HepG2 (cell line): Measurements from ENCODE around the gene NAMPT. TPM values are rescaled to one million over a fixed set of nuclear protein-coding genes. Genes with fewer than 3 reads are reported as not detected.

Experiments
- CBX2 ChIP-seq, 2 experiments: fragments of 200-600 bp in 1 of 2; sonication (generic); formaldehyde crosslinking in 1 of 2; IDR thresholded peaks; 2 replicates each; pipeline versions ENCODE4 v1.7.0 to v1.8.1; 2018 to 2022; ENCODE audit warnings: low read depth in 2 of 2, low read length in 1 of 2, mild to moderate bottlenecking in 1 of 2, missing genetic modification reagents in 1 of 2
- HNRNPLL ChIP-seq: fragments of 200-400 bp; formaldehyde crosslinking; IDR thresholded peaks from 2 replicates; pipeline ENCODE4 v1.6.1; 2017; ENCODE audit warnings: mild to moderate bottlenecking, low read depth, low read length; ENCODE audit not compliant: poor library complexity, severe bottlenecking
- NR2F6 ChIP-seq, 2 experiments: IDR thresholded peaks; 2 replicates each; pipeline ENCODE4 v1.6.1; 2016; ENCODE audit warnings: antibody characterized with exemption in 1 of 2, mild to moderate bottlenecking in 1 of 2
- POLR2AphosphoS2 ChIP-seq: IDR thresholded peaks from 2 replicates; pipeline ENCODE4 v1.6.1; 2011; ENCODE audit warnings: low read depth, low read length, improper control_type of control experiment
- PRDM15 ChIP-seq: sonication (generic); formaldehyde crosslinking; IDR thresholded peaks from 2 replicates; pipeline ENCODE4 v1.4.0; 2020; ENCODE audit warnings: missing genetic modification reagents
- RNF219 ChIP-seq: sonication (generic); formaldehyde crosslinking; IDR thresholded peaks from 2 replicates; pipeline ENCODE4 v1.5.0; 2020; ENCODE audit warnings: mild to moderate bottlenecking, missing genetic modification reagents
- RXRB ChIP-seq: IDR thresholded peaks from 2 replicates; pipeline ENCODE4 v1.6.1; 2016; ENCODE audit warnings: borderline replicate concordance, missing genetic modification reagents, missing compliant biosample characterization
- ZFP90 ChIP-seq: sonication (generic); formaldehyde crosslinking; IDR thresholded peaks from 2 replicates; pipeline ENCODE4 v1.8.0; 2022; ENCODE audit warnings: missing genetic modification reagents, mild to moderate bottlenecking, inconsistent platforms, borderline replicate concordance
- ZFX ChIP-seq: sonication (generic); formaldehyde crosslinking; IDR thresholded peaks from 2 replicates; pipeline ENCODE4 v1.4.0; 2020; ENCODE audit warnings: mild to moderate bottlenecking, low read depth, missing genetic modification reagents, moderate library complexity
- ZNF230 ChIP-seq: sonication (generic); formaldehyde crosslinking; IDR thresholded peaks from 2 replicates; pipeline ENCODE4 v1.4.0; 2020; ENCODE audit warnings: mild to moderate bottlenecking, missing genetic modification reagents
- ZNF431 ChIP-seq: sonication (generic); formaldehyde crosslinking; IDR thresholded peaks from 2 replicates; pipeline ENCODE4 v1.9.0; 2022; ENCODE audit warnings: missing genetic modification reagents, low read depth, mild to moderate bottlenecking, borderline replicate concordance
- ZNF451 ChIP-seq: sonication (generic); formaldehyde crosslinking; IDR thresholded peaks from 2 replicates; pipeline ENCODE4 v1.5.0; 2020; ENCODE audit warnings: mild to moderate bottlenecking, missing genetic modification reagents
- ZNF563 ChIP-seq: sonication (generic); formaldehyde crosslinking; IDR thresholded peaks from 2 replicates; pipeline ENCODE4 v1.8.0; 2022; ENCODE audit warnings: mild to moderate bottlenecking, moderate library complexity, missing genetic modification reagents
- ZNF607 ChIP-seq: sonication (generic); formaldehyde crosslinking; IDR thresholded peaks from 2 replicates; pipeline ENCODE4 v1.5.1; 2020; ENCODE audit warnings: missing genetic modification reagents, mild to moderate bottlenecking, borderline replicate concordance
- ZNF761 ChIP-seq: sonication (generic); formaldehyde crosslinking; conservative IDR thresholded peaks from 2 replicates; pipeline ENCODE4 v1.4.0; 2020; ENCODE audit warnings: mild to moderate bottlenecking, missing genetic modification reagents
- ZNF790 ChIP-seq: sonication (generic); formaldehyde crosslinking; IDR thresholded peaks from 2 replicates; pipeline ENCODE4 v1.8.0; 2022; ENCODE audit warnings: missing genetic modification reagents, mild to moderate bottlenecking, borderline replicate concordance
- ZSCAN25 ChIP-seq: sonication (generic); formaldehyde crosslinking; IDR thresholded peaks from 2 replicates; pipeline ENCODE4 v1.8.0; 2022; ENCODE audit warnings: mild to moderate bottlenecking, missing genetic modification reagents
- ZSCAN30 ChIP-seq: sonication (generic); formaldehyde crosslinking; IDR thresholded peaks from 2 replicates; pipeline ENCODE4 v1.5.0; 2020; ENCODE audit warnings: mild to moderate bottlenecking, missing genetic modification reagents
- polyA plus RNA-seq, 8 experiments: library from polyadenylated mRNA; depleted of rRNA in 3 of 8; stranded (reverse) in 7 of 8; unstranded in 1 of 8; fragments of >200 nt; fragmentation: Illumina TruSeq in 4 of 8; extraction: Trizol in 4 of 8; gene quantifications; 2 replicates each; pipeline versions ENCODE4 v1.2.1 to v1.2.3, GENCODE V29; 2011 to 2016; ENCODE audit warnings: low read depth in 4 of 8, missing spikeins in 1 of 8, mixed read lengths in 1 of 8; ENCODE audit not compliant: insufficient read depth in 1 of 8
- total RNA-seq, 5 experiments: library from RNA; depleted of rRNA; stranded (reverse); fragments of >200 nt; fragmentation: Illumina TruSeq; extraction: Trizol; gene quantifications; 2 replicates each; pipeline ENCODE4 v1.2.3, GENCODE V29; 2016; ENCODE audit warnings: low read depth in 1 of 5
- TF ChIP-seq, protein P1 (sequence below): sonication (generic); formaldehyde crosslinking; IDR thresholded peaks from 2 replicates; pipeline ENCODE4 v1.5.0; 2020; ENCODE audit warnings: missing genetic modification reagents
- TF ChIP-seq, protein P2 (sequence below): sonication (generic); formaldehyde crosslinking; IDR thresholded peaks from 2 replicates; pipeline ENCODE4 v1.9.0; 2021; ENCODE audit warnings: missing genetic modification reagents, mild to moderate bottlenecking, borderline replicate concordance
- TF ChIP-seq, protein P3 (sequence below): sonication (generic); formaldehyde crosslinking; IDR thresholded peaks from 2 replicates; pipeline ENCODE4 v1.8.1; 2023; ENCODE audit warnings: mild to moderate bottlenecking, moderate library complexity, missing genetic modification reagents

NAMPT gene
- total and polyA plus RNA-seq, 2 of the 13 experiments (the other 11 are each of a cell fraction or from before 2014, with no cell fraction given) = 15.8 to 67.7 TPM

DNA sequence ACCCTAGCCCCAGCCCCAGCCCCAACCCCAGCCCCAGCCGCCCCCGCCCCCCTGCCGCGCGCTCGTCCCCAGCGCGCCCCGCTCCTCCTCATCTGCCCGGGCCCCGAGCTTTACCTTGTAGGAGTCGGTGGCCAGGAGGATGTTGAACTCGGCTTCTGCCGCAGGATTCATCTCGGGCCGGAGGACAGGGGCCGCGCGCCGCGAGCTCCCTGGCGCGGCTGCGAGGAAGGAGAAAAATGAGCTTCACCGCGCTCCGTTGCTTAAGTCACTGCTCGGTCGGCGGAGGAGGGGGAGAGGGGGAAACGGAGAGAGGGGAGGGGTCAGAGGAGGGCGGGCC lies at the start of gene NAMPT (continued):
- no peak for TF ChIP-seq PRDM15 (CRISPR knock-in tag)
- TF ChIP-seq HNRNPLL = no peak
- no peak for TF ChIP-seq RXRB (CRISPR knock-in tag)
- no peak for TF ChIP-seq ZNF563 (CRISPR knock-in tag)
- TF ChIP-seq ZFX = peak; percentile 75
- TF ChIP-seq ZNF607 (CRISPR knock-in tag) = no peak
- TF ChIP-seq, protein P1, sequence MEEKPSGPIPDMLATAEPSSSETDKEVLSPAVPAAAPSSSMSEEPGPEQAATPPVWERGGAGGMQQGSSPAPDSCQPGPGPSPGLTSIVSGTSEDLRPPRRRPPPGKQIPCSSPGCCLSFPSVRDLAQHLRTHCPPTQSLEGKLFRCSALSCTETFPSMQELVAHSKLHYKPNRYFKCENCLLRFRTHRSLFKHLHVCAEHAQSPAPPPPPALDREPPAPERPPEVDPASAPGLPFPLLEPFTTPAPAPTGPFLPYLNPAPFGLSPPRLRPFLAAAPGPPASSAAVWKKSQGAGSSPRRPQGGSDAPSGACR (CRISPR knock-in tag) = peak; percentile 2; the same call in 1 of the 2 replicates
- no peak for TF ChIP-seq ZSCAN30
- TF ChIP-seq CBX2 (IDR thresholded peaks at IDR 0.05; ENCODE audit: low read depth, low read length) = no peak
- no peak for TF ChIP-seq CBX2 (CRISPR knock-in tag; IDR thresholded peaks at IDR 0.05; ENCODE audit: low read depth)
- no peak for TF ChIP-seq ZNF451 (CRISPR knock-in tag)
- TF ChIP-seq ZSCAN25 = no peak
- 0 out of 2 replicates have a peak, but pooled peaks have one; percentile 45 for TF ChIP-seq ZNF431 (CRISPR knock-in tag)
- no peak for TF ChIP-seq ZNF230 (CRISPR knock-in tag)
- TF ChIP-seq ZFP90 = no peak
- TF ChIP-seq NR2F6 (IDR thresholded peaks at IDR 0.05) = no peak
- TF ChIP-seq NR2F6 (CRISPR knock-in tag; IDR thresholded peaks at IDR 0.05) = no peak
- peak; percentile 79; the same call in 1 of the 2 replicates for TF ChIP-seq ZNF790 (CRISPR knock-in tag)
- no peak for TF ChIP-seq ZNF761 (CRISPR knock-in tag)
- TF ChIP-seq, protein P2, sequence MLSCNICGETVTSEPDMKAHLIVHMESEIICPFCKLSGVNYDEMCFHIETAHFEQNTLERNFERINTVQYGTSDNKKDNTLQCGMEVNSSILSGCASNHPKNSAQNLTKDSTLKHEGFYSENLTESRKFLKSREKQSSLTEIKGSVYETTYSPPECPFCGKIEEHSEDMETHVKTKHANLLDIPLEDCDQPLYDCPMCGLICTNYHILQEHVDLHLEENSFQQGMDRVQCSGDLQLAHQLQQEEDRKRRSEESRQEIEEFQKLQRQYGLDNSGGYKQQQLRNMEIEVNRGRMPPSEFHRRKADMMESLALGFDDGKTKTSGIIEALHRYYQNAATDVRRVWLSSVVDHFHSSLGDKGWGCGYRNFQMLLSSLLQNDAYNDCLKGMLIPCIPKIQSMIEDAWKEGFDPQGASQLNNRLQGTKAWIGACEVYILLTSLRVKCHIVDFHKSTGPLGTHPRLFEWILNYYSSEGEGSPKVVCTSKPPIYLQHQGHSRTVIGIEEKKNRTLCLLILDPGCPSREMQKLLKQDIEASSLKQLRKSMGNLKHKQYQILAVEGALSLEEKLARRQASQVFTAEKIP (CRISPR knock-in tag) = no peak
- TF ChIP-seq RNF219 (CRISPR knock-in tag) = no peak
- TF ChIP-seq, protein P3, sequence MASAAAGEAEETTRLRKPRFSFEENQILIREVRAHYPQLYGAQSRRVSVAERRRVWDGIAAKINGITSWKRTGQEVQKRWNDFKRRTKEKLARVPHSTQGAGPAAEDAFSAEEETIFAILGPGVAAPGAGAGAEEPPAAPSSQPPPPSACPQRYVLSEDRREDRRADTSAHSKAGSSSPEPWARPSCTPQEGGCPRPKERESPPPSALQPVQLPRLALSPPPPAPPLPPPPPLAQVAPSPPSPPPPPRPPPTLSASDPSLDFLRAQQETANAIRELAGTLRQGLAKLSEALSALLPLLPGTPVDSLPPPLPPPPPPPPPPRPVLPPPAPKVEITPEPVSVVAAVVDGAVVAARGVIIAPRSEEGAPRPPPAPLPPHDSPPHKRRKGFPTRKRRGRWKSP (CRISPR knock-in tag) = no peak
- no peak for TF ChIP-seq POLR2AphosphoS2
